ENCODE data around the gene LRBA. TPM values are rescaled to one million over a fixed set of nuclear protein-coding genes. Genes with fewer than 3 reads are reported as not detected.

The LRBA gene
- total and polyA plus RNA-seq, 9 of the 15 experiments (the other 6 are each of a cell fraction or from before 2014, with no cell fraction given), result 24.2 to 88.7 (median 59.7) TPM

GRCh38 chr4:151014521-151015458 lies at the start of gene LRBA (continued):
- TF ChIP-seq CREB3L1 (IDR thresholded peaks at IDR 0.05; ENCODE audit: borderline replicate concordance, low read depth) (peak; percentile 33; the same call in 1 of the 2 replicates), NFE2 (IDR thresholded peaks at IDR 0.05; ENCODE audit: low read depth) (0 out of 2 replicates have a peak, but pooled peaks have one; percentile 7), ASH1L (IDR thresholded peaks at IDR 0.05; ENCODE audit: borderline replicate concordance, low read depth, partially characterized antibody) (no peak), ZNF57 (CRISPR knock-in tag; IDR thresholded peaks at IDR 0.05) (no peak), POLR2B (IDR thresholded peaks at IDR 0.05; ENCODE audit: low read depth, partially characterized antibody) (peak; percentile 70), TRIM25 (IDR thresholded peaks at IDR 0.05; ENCODE audit: borderline replicate concordance) (no peak), ZMIZ1 (IDR thresholded peaks at IDR 0.05; ENCODE audit: low read depth in 2 of 2, low read length in 2 of 2) (no peak), SETDB1 (IDR thresholded peaks at IDR 0.05; ENCODE audit: low read length) (no peak), XRCC4 (IDR thresholded peaks at IDR 0.05; ENCODE audit: extremely low read depth, insufficient read depth, insufficient read length) (no peak), PPARD (CRISPR knock-in tag; IDR thresholded peaks at IDR 0.05) (no peak), TAF1 (IDR thresholded peaks at IDR 0.05; ENCODE audit: control insufficient read depth, extremely low read depth, insufficient read depth, low read length, severe bottlenecking) (peak; percentile 37), ZNF121 (CRISPR knock-in tag; conservative IDR thresholded peaks at IDR 0.05) (no peak), ESRRB (CRISPR knock-in tag; IDR thresholded peaks at IDR 0.05; ENCODE audit: borderline replicate concordance) (no peak), TAF15 (IDR thresholded peaks at IDR 0.05; ENCODE audit: low read depth, low read length) (no peak), NEUROD1 (IDR thresholded peaks at IDR 0.05; ENCODE audit: borderline replicate concordance, low read depth, low read length, partially characterized antibody) (no peak), RBM39 (optimal IDR thresholded peaks at IDR 0.05; ENCODE audit: low read depth, low read length) (no peak), ZNF511 (CRISPR knock-in tag; IDR thresholded peaks at IDR 0.05) (no peak; the same call in 1 of the 2 replicates), BHLHE40 (IDR thresholded peaks at IDR 0.05; ENCODE audit: low read length) (peak; percentile 68), GATA2 (CRISPR knock-in tag; IDR thresholded peaks at IDR 0.05) (no peak), RFX1 (IDR thresholded peaks at IDR 0.05) (no peak)

Data from K562 (cell line).